GM21381 (cell line): ENCODE data around the gene CTCFL.

Experiments
- ATAC-seq: cut with Tn5 transposase; IDR thresholded peaks from one replicate; pipeline ENCODE4 v1.9.1; 2021; ENCODE audit warnings: mild to moderate bottlenecking, moderate library complexity; ENCODE audit not compliant: unreplicated experiment

Gene CTCFL

DNA sequence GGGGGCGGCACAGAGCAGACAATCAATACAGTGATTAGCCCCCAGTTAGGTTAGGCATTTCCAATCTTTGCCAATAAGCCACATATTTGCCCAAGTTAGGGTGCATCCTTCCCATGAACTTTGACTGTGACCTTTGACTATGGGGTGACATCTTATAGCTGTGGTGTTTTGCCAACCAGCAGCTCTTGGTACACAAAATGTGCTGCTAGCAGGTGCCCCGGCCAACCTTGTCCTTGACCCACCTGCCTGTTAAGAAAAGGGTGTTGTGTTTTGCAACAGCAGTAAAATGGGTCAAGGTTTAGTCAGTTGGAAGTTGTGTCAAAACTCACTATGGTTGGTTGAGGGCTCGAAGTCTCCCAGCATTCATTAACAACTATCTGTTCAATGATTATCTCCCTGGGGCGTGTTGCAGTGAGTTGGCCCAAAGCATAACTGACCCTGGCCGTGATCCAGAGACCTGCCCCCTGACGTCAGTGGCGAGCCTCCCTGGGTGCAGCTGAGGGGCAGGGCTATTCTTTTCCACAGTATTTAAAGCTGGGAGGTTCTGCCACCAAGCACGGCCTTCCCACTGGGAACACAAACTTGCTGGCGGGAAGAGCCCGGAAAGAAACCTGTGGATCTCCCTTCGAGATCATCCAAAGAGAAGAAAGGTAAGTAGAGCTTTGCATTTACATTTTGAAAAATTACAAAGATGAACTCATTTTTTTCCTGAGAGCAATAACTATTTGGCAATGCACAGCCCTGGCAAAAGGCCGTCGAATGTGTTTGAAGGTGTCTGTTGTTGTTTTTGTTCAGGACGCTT, 35.8 kb upstream of the CTCFL start, which contains the start of gene PCK1:
Gene PCK1, plus strand, starts transcription at position 557 of the 802 bp plus-strand sequence. CDS start 302 bp downstream, outside the sequence.
- no peak for ATAC-seq

GRCh38 chr20:57559658-57560553, 35.0 kb upstream of the CTCFL start:
- ATAC-seq = no peak

GRCh38 chr20:57559289-57559634, 34.3 kb upstream of the CTCFL start:
- no peak for ATAC-seq

DNA sequence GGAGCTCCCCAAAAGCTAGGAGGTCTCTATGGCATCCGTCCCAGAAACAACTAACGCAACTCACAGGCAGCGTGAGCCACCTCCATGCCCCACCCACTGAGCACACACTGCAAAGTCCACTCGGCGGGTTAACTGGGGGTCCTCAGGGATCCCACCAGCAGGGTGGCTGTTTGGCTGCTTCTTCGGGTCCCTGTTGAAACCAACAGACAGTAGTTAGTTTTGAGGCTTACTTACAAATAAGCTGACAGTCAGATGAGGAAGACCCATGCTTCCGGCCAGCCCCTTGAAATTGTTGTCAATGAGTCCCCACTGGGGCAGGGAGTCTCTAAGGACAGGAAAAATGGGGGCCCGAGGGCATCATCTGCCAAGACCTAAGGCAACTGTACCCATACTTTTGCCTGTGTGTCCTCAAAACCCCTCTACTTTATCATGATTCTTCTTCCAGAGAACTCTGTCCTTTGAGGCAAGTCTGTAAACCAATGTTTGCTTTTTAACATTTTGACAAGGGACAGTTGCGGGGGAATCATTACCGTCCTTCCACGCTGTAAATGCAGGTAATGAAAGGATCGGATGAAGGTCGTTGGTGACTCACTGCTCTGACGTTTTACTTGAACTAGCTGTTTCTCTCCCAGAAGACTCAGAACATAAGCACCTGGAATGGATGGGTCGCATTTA, 33.8 kb upstream of the CTCFL start:
- ATAC-seq = no peak

- no peak for ATAC-seq
These were observed 33.1 kb upstream of the CTCFL start for GRCh38 chr20:57557926-57558613.

- ATAC-seq = no peak
These were observed 32.0 kb upstream of the CTCFL start for GRCh38 chr20:57556980-57557274.

GRCh38 chr20:57555457-57556184, 30.7 kb upstream of the CTCFL start:
- ATAC-seq = no peak

DNA sequence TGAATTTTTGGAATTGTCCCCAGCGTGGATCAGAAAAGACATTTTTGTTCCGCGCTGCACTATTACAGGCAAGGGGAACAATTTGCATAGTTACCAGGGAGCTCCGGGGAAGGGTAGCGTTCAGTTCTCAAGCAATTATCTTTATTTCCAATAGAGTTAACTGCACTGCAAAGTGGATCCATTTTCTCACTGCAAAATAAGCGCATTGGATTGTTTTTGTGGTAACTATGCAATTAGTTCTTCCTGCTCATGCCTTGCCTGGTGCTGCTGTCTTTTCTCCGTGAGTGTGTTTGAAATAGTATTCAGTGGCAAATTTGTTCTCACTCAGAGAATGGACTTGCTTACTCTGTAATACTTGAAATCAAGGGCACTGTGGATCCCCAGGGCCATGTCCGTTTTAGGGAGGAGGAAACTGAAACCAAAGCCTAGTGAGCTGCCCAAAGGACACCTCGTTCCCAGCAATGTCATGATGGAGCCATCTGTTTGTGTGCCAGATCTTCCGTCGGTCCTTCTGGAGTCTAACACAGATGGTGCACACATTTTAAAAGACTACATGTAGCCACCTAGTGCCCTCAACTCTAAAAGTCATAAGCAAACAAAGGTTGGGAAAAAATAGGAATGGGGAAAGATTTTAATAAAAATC, 28.6 kb upstream of the CTCFL start:
- ATAC-seq = no peak

- ATAC-seq = no peak
These were observed 27.5 kb upstream of the CTCFL start for GRCh38 chr20:57552471-57552870.

DNA sequence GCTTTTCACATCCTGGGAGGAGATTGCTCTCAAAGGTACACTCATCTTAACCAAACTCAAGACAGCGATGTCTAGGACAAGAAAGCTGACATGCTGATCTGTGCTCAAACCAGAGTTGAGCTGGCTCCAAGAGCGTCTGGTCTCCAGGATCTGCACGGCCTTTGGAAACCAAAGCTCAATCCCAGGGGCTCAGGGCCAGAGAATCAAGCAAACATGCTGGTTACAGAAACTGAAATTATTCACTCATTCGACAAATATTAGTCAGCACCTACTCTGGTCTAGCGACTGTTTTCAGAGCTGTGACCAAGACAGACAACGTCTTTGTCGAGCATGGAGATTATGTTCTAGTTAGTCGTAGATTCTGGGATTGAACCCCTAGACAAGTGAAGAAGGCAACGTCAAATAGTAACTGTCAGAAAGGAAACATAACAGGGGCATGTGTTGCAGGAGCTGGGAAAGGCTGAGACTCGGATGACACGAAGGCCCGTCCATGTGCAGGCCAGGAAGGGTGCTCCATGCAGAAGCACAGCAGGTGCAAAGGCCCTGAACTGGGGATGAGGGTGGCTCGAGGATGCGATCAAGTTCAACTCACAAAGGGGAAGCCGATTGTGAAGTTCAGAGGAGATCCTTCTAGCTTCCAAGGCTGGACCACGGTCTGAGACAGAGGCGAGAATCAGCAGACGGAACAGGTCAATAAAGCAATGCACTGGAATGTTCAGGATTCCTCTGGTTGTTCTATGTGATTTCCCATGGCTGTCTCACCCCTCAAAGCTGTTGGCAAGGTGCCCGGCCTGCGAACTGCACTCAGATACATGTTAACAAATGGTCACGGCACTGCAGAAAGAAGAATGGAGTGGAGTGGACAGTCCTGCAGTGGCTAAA, 23.5 kb upstream of the CTCFL start:
- ATAC-seq = no peak

GRCh38 chr20:57546956-57547649, 22.2 kb upstream of the CTCFL start:
- no peak for ATAC-seq

DNA sequence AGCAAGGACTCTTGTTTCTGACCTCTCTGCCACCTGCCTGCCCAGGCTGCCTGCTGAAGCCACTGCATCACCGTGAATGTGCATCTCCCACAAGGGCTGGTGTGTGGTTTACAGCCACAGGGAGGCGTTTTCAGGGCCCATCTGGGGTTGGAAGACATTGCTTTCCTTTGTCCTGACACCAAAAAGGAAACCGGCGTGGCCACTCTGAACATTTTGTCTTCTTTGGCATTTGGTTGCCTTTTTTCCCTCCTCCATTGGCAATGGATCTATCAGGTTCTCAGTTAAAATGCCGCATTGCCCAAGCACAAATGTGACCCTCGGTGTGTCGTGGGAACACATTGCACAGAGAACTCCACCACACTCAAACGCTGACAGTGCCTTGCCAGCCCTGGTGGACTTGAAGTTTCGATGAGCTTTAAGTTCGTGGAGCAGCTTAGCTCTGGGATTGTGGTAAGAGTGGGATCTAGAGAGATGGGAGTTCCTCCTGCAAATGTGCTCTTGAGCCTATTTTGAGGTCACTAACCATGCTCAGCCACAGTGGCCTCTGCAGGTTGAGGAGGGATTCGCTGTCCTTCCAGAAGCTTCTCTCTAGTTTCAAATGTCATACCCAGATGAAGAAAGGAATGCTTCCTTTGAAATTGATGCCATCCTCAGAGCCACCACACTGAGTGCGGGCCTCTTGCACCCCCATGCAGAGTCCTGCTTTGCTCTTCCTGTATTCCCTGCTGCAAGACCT, 21.2 kb upstream of the CTCFL start:
- ATAC-seq = no peak

- no peak for ATAC-seq
These were observed 20.1 kb upstream of the CTCFL start for GRCh38 chr20:57544838-57545564.

GRCh38 chr20:57543754-57544153, 18.8 kb upstream of the CTCFL start:
- no peak for ATAC-seq

GRCh38 chr20:57540890-57541580, 16.1 kb upstream of the CTCFL start:
- ATAC-seq = no peak

- ATAC-seq = no peak
These were observed 14.9 kb upstream of the CTCFL start for GRCh38 chr20:57539889-57540288.
